T-helper 2 cell (primary cell): ENCODE data around the gene GJA4.

Experiments used
- DNase-seq, 5 experiments: peaks; one replicate each; pipeline versions ENCODE4 v3.0.0 to v3.0.0-alpha.2; 2012 to 2022

GJA4 gene

GRCh38 chr1:34840426-34840825 is 47.6 kb downstream of the GJA4 start:
- no peak for DNase-seq

GRCh38 chr1:34842073-34842472 is 49.3 kb downstream of the GJA4 start:
- no peak for DNase-seq

- no peak for DNase-seq
Measured at GRCh38 chr1:34842952-34843371, 50.2 kb downstream of the GJA4 start.

GRCh38 chr1:34843392-34844251 is 50.8 kb downstream of the GJA4 start:
- DNase-seq, result no peak

GRCh38 chr1:34844252-34844634 is 51.4 kb downstream of the GJA4 start:
- no peak for DNase-seq
